Lung (tissue), 12 donors: ENCODE data around the gene FASN. TPM values are rescaled to one million over a fixed set of nuclear protein-coding genes. Genes with fewer than 3 reads are reported as not detected.
A peak's percentile ranks its signal among the peaks of the same experiment; 100 is the strongest.

ENCODE experiments used
- ATAC-seq: fragments of 200-7000 bp; cut with Tn5 transposase; one replicate; pipeline ENCODE4 v1.9.1; 2020; ENCODE audit warnings: moderate number of reproducible peaks; ENCODE audit not compliant: insufficient read depth, low FRiP score
- DNase-seq, 3 donors: peaks; one replicate each; pipeline ENCODE4 v3.0.0-alpha.2; 2013 to 2017
- H3K27ac ChIP-seq, 2 donors: one replicate each; pipeline ENCODE4 v1.5.1; 2013; ENCODE audit warnings: mild to moderate bottlenecking in 2 of 2, moderate library complexity in 2 of 2, control low read depth in 1 of 2, inconsistent platforms in 1 of 2, low read depth in 1 of 2, low read length in 1 of 2
- H3K27me3 ChIP-seq, 3 donors: one replicate each; pipeline ENCODE4 v1.5.1; 2013; ENCODE audit warnings: low read length in 2 of 3; ENCODE audit not compliant: control insufficient read depth in 3 of 3, insufficient read depth in 3 of 3
- H3K36me3 ChIP-seq, 4 donors: one replicate each; pipeline ENCODE4 v1.5.1; 2013; ENCODE audit warnings: low read length in 4 of 4, mild to moderate bottlenecking in 1 of 4, moderate library complexity in 1 of 4; ENCODE audit not compliant: control insufficient read depth in 4 of 4, insufficient read depth in 4 of 4
- H3K4me1 ChIP-seq, 5 donors: one replicate each; pipeline ENCODE4 v1.5.1; 2013; ENCODE audit warnings: low read length in 5 of 5, mild to moderate bottlenecking in 2 of 5, moderate library complexity in 1 of 5; ENCODE audit not compliant: control insufficient read depth in 5 of 5, insufficient read depth in 5 of 5
- H3K4me3 ChIP-seq: one replicate; pipeline ENCODE4 v1.5.1; 2013; ENCODE audit warnings: mild to moderate bottlenecking, control low read depth, moderate library complexity
- H3K9ac ChIP-seq, 2 donors: one replicate each; pipeline ENCODE4 v1.5.1; 2013; ENCODE audit warnings: low read length in 2 of 2, control low read depth in 1 of 2; ENCODE audit not compliant: insufficient read depth in 1 of 2
- H3K9me3 ChIP-seq, 4 donors: one replicate each; pipeline ENCODE4 v1.5.1; 2013; ENCODE audit warnings: low read length in 3 of 4, mild to moderate bottlenecking in 1 of 4, moderate library complexity in 1 of 4; ENCODE audit not compliant: control insufficient read depth in 4 of 4, insufficient read depth in 3 of 4
- WGBS, 2 donors: extraction: QIAGEN DNeasy Blood & Tissue Kit; methylation state at CpG; one replicate each; pipeline ENCODE4 v1.1.7; 2013; 5-methylcytosine and 5-hydroxymethylcytosine counted together
- polyA plus RNA-seq, 2 donors: library from polyadenylated mRNA; stranded (reverse); fragments of 200-250 nt; gene quantifications; one replicate each; pipeline ENCODE4 v1.2.1, GENCODE V29; 2013
- total RNA-seq, 2 donors: library from RNA; depleted of rRNA in 1 of 2; stranded (reverse); fragments of >200 nt in 1 of 2; gene quantifications; one replicate each; pipeline ENCODE4 v1.2.1, GENCODE V29; 2014 to 2021
- TF ChIP-seq, protein P1 (sequence below): IDR thresholded peaks from 2 replicates; pipeline ENCODE4 v1.5.1; 2012; ENCODE audit warnings: mild to moderate bottlenecking; ENCODE audit errors: control extremely low read depth, extremely low read depth
- donor health status: control.
- donor health status: control.
- donor health status: Bipolar disorder and iron deficiency.
- donor health status: healthy.
- donor health status: DM: yes; HTN: yes; CAD: no.

FASN gene
- total and polyA plus RNA-seq, 4 donors, result 46.2 to 604 (median 212) TPM

DNA sequence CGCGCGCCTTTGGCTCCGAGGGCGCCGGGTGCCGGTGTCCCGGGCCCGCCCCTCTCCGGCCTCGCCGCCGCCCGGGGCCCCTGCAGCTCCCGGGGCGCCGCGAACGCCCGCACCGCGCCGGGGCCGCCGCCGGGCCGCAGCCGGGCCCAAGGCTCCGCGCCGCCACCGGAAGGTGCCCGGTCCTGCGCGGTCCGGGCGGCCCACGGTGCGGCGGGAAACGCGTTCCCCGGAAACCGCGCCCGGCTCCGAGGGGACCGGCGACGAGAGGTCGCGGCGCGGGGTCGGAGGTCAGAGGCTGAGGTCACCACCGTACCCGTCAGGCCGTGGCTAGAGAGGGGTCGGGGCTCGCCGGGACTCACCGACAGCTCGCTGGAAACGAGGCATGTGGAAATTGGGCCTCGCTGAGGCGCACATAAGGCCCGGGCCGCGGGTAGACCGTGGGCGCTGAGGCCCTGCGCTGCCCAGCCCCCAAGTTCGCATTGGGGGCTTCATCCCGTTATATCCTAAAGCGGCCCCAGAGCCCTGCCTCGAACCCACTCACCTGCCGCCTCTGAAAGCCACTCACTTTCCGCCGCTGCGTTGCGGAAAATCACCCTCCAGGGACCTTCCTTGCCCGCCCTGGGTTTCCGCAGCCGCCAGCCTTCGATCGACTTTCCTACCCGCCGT is 32.3 kb downstream of the FASN start, which contains the start of gene DUS1L:
TSS of gene DUS1L (minus strand) at position 167 of the 666 bp plus-strand sequence. CDS start 745 bp downstream, outside the sequence.
- WGBS, 2 donors, result 10 to 12% methylated on average over 85 to 88 of the region's 88 CpGs
- Histone ChIP-seq H3K4me1 (peaks cover 0 to 19% (median 10%) of the 10 kb centered on the region in 5 donors), H3K27me3 (no peaks in the 10 kb centered on the region), H3K9me3 (no peaks in the 10 kb centered on the region), H3K9ac (peak within 1 kb of the TSS in 1 of 2 donors; percentile 77), H3K4me3 (peak within 1 kb of the TSS; percentile 81), H3K36me3 (peaks cover 0 to 32% (median 3%) of the 10 kb centered on the region in 4 donors), H3K27ac (peak within 1 kb of the TSS; percentile 73 to 96)
- TF ChIP-seq, protein P1, sequence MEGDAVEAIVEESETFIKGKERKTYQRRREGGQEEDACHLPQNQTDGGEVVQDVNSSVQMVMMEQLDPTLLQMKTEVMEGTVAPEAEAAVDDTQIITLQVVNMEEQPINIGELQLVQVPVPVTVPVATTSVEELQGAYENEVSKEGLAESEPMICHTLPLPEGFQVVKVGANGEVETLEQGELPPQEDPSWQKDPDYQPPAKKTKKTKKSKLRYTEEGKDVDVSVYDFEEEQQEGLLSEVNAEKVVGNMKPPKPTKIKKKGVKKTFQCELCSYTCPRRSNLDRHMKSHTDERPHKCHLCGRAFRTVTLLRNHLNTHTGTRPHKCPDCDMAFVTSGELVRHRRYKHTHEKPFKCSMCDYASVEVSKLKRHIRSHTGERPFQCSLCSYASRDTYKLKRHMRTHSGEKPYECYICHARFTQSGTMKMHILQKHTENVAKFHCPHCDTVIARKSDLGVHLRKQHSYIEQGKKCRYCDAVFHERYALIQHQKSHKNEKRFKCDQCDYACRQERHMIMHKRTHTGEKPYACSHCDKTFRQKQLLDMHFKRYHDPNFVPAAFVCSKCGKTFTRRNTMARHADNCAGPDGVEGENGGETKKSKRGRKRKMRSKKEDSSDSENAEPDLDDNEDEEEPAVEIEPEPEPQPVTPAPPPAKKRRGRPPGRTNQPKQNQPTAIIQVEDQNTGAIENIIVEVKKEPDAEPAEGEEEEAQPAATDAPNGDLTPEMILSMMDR, result no peak
- DNase-seq, result peak; percentile 50 to 66 (median 61)
- peak; percentile 85 for ATAC-seq

DNA sequence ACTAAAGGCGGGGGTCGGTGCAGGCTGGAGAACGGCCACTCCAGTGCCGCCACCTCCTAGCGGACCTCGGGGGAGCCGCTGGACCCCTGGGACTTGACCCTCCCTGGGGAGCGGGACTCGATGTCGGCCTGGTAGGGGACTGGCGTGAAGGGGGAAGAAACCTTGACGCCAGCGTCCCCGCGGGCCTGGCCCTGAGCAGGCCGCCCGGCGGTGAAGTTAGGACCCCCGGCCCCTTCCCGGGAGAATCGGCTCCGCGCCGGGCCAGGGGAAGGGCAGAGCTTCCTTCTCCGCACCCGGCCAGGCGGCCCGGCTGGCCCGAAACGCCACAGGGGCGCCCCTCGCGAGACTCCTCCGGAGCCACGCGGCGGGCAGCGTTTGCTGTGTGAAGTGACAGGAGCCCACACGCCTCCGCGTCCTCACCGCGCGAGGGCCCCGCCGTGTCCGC is 32.8 kb downstream of the FASN start:
- Histone ChIP-seq H3K36me3 (peaks cover 0 to 37% (median 6%) of the 10 kb centered on the region in 4 donors), H3K9ac (no peak overlapping the region), H3K27ac (peak overlapping the region; percentile 14 to 73), H3K4me3 (peak overlapping the region; percentile 81), H3K27me3 (no peaks in the 10 kb centered on the region), H3K9me3 (no peaks in the 10 kb centered on the region), H3K4me1 (peaks cover 0 to 19% (median 10%) of the 10 kb centered on the region in 5 donors)
- WGBS, 2 donors, result 1 to 3% methylated on average over 41 to 47 of the region's 47 CpGs
- TF ChIP-seq, protein P1, result no peak
- ATAC-seq (no peak), DNase-seq (no peak)

DNA sequence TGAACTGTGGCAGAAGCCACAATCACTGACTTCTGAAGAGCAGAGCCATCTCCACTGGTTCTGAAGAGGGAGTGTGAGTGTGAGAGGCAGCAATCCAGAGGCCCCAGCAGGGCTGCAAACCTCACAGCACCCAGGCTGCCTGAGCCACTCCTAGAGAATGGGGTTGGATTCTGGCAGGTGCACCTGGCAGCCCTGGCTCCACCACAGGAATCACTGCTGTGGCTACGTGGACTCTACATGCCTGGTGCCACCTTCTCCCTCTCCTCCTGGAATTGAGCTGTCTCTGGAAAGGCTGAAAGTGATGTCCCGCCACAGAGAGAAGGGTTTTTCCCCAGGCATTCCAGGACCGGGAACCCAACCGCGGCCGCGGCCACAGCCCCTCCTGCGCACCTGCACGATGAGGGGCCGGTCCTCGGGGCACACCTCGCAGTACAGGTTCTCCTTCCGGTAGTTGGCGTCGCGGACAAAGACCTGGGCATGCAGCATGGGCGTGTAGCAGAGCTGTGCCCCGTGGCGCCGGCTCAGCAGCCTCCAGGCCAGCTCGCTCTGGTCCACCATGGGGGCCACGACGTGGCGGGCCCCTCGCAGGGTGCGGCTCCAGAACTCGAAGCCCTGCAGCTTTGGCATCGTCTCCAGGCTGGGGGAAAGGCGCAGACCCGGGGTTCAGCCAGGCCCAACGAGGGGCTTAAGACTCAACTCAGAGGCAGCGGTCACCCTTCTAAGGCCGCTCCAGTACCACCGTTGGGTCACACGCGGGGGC is 33.4 kb downstream of the FASN start:
- 27 to 43% methylated on average over 36 of the region's 36 CpGs for WGBS, 2 donors
- Histone ChIP-seq H3K4me3 (peak overlapping the region; percentile 81), H3K36me3 (peaks cover 0 to 43% (median 6%) of the 10 kb centered on the region in 4 donors), H3K9ac (no peak overlapping the region), H3K9me3 (no peaks in the 10 kb centered on the region), H3K27me3 (no peaks in the 10 kb centered on the region), H3K4me1 (peaks cover 0 to 19% (median 10%) of the 10 kb centered on the region in 5 donors), H3K27ac (peak overlapping the region in 1 of 2 donors; percentile 28)
- TF ChIP-seq, protein P1, result no peak
- no peak for ATAC-seq
- DNase-seq, result no peak
